AG04449 (cell line): Measurements from ENCODE around the gene DCT.

Experiments
- CTCF ChIA-PET: fragments of 350-600 bp; formaldehyde crosslinking; extraction: SDS; loops from one replicate; lab custom pipeline; 2021; ENCODE audit warnings: antibody characterized with exemption; lab: Yijun Ruan, JAX
- POLR2A ChIA-PET: fragments of 400-600, 350-600 bp; formaldehyde crosslinking; extraction: SDS; loops from one replicate; lab custom pipeline; 2020; ENCODE audit warnings: antibody characterized with exemption, inconsistent platforms; lab: Yijun Ruan, JAX
- DNase-seq: peaks from one replicate; pipeline ENCODE4 v3.0.0-alpha.2; 2010; ENCODE audit warnings: low read depth, low spot score
- H3K4me3 ChIP-seq: 2 replicates; pipeline ENCODE4 v1.5.1; 2011; ENCODE audit warnings: low read depth, mild to moderate bottlenecking, control low read depth, low read length
- TF ChIP-seq, protein P1 (sequence below): IDR thresholded peaks from one replicate; pipeline ENCODE4 v1.5.1; 2011; ENCODE audit warnings: mild to moderate bottlenecking, moderate library complexity, low read length, control low read depth, inconsistent platforms; ENCODE audit not compliant: insufficient read depth; ENCODE audit errors: missing control alignments

Gene DCT

DNA sequence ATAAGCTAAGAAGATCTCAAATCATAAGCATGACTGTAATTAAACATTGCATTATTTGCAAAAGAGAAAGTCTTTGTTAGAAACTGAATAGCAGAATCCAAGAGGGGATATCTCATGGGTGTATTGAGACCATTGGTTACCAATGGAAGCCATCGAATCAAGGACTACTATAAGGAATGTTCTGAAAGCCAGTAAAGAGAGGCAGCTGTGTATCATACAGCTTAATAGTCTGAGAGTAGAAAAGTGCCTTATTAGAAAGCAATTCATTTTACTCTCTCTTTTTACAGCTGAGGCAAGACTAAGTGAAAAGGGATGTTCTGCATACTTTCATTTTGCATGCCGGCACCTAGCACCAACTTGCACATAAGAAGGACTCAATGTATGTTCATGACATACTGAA is 7.6 kb upstream of the DCT start:
- CTCF ChIA-PET = no interaction called here
- TF ChIP-seq, protein P1, sequence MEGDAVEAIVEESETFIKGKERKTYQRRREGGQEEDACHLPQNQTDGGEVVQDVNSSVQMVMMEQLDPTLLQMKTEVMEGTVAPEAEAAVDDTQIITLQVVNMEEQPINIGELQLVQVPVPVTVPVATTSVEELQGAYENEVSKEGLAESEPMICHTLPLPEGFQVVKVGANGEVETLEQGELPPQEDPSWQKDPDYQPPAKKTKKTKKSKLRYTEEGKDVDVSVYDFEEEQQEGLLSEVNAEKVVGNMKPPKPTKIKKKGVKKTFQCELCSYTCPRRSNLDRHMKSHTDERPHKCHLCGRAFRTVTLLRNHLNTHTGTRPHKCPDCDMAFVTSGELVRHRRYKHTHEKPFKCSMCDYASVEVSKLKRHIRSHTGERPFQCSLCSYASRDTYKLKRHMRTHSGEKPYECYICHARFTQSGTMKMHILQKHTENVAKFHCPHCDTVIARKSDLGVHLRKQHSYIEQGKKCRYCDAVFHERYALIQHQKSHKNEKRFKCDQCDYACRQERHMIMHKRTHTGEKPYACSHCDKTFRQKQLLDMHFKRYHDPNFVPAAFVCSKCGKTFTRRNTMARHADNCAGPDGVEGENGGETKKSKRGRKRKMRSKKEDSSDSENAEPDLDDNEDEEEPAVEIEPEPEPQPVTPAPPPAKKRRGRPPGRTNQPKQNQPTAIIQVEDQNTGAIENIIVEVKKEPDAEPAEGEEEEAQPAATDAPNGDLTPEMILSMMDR = no peak
- no peak overlapping the region for H3K4me3 ChIP-seq
- POLR2A ChIA-PET = no interaction called here
- no peak for DNase-seq

DNA sequence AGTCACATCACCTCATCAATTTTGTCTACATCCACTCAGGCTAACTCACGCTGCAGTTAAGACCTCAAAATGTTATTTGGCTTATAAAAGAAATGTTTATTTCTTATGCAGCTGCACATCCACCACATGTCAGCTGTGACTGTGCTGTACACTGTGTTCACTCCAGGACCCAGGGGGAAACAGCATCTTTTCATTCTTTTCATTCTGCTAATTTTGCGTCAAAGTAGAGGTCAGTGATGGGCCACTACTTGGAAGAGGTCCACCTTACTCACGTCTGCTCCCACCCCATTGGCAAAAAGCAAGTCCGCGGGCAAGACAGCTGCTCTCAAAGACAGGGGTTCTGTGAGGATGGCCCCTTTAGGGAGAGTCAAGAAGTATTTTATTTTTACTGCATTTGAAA is 4.5 kb upstream of the DCT start:
- no peak for DNase-seq
- ChIA-PET POLR2A (no interaction called here), CTCF (no interaction called here)
- TF ChIP-seq, protein P1 = no peak
- no peak overlapping the region for H3K4me3 ChIP-seq

DNA sequence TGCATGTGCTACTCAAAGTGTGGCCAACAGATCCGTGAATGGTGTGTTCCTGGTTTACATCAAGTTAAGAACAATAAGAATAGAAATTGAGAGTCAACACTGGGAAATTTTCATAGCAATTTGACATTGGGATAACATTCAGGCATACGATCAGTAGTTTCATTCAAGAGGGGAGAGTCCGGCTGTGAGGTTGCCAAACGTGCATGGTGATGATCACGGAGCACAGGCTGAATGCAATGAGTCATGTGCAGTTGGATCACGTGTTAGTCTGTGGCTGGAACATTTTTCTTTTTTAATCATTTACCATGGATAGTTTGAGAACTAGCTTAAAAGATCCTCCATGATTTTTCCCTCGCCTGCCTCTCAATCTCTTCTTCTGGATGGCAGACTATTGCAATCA is 2.5 kb upstream of the DCT start:
- no peak for DNase-seq
- POLR2A ChIA-PET = no interaction called here
- TF ChIP-seq, protein P1 = no peak
- CTCF ChIA-PET = no interaction called here
- H3K4me3 ChIP-seq = no peak overlapping the region

DNA sequence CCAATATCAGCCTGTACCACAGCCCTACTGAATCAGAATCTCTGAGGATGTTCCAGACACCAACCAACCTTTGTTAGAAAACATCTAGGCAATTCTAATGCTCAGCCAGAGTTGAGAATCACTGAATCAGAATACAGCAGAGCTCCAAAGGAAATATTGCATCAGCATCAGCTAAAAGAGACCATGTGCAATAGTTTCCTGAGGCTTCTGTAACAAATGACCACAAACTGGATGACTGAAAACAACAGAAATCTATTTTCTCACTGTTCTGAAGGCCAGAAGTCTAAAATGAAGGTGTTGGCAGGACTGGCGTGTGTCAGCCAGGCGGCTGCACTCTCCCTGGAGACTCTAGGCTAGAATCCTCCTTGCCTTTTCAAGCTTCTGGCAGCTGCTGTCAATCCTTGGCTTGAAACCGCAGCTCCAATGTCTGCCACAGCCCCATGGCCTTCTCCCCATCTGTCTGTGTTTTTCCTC is 1.2 kb upstream of the DCT start:
- ChIA-PET POLR2A (no interaction called here), CTCF (no interaction called here)
- DNase-seq = no peak
- TF ChIP-seq, protein P1 = no peak
- no peak overlapping the region for H3K4me3 ChIP-seq

DNA sequence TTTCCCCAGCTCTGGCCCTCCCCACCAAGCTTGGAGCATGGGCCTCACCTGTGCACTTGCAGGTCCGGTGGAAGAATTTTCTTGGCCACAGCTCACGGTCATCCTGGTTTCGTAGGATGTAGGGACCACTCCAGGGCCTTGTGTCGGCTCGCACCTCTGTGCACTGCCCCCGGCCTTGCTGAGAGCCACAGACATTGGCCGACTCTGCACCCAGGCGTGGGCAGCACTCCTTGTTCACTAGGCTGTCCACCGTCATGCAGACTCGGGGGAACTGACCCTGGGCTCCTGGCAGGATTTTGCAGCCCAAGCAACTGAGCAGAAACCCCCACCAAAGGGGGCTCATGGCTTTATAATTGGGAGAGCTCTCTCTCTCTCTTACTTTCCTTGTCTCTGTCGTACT is 569 bp downstream of the DCT start:
- TF ChIP-seq, protein P1 = no peak
- H3K4me3 ChIP-seq = no peak overlapping the region
- CTCF ChIA-PET = interaction anchor here (0.8 kb wide), 1 partner anchor 12 kb away, joined by 3 read pairs; no protein-coding TSS in a partner anchor
- POLR2A ChIA-PET = no interaction called here
- DNase-seq = no peak

DNA sequence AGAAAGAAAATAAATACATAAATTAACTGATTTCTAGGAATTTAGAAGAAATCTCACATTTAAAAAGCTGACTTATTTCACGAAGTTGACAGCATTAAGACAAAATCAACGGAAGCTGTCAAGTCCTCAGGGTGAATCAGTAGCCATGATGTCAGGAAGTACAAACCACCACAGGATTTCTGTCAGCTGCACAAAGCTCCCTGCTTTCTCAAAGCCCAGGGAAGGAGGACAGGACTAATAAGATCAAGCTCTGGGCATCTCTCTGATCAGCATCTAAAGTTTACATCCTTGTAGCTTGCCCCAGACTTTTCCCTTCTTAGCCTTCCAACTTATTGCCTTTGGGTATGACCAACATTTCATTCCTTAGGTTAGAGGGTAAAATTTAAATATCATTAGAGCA is 9.4 kb downstream of the DCT start:
- DNase-seq = no peak
- ChIA-PET POLR2A (no interaction called here), CTCF (interaction anchor here (1.6 kb wide), 1 partner anchor 147 kb away, joined by 4 read pairs; no protein-coding TSS in a partner anchor)
- TF ChIP-seq, protein P1 = no peak
- no peak overlapping the region for H3K4me3 ChIP-seq
